GM19372 (cell line): Measurements from ENCODE around the gene TLNRD1.

Experiments used
- ATAC-seq: cut with Tn5 transposase; IDR thresholded peaks from one replicate; pipeline ENCODE4 v1.9.1; 2021; ENCODE audit warnings: mild to moderate bottlenecking, low read depth, moderate library complexity; ENCODE audit not compliant: unreplicated experiment

Gene TLNRD1

DNA sequence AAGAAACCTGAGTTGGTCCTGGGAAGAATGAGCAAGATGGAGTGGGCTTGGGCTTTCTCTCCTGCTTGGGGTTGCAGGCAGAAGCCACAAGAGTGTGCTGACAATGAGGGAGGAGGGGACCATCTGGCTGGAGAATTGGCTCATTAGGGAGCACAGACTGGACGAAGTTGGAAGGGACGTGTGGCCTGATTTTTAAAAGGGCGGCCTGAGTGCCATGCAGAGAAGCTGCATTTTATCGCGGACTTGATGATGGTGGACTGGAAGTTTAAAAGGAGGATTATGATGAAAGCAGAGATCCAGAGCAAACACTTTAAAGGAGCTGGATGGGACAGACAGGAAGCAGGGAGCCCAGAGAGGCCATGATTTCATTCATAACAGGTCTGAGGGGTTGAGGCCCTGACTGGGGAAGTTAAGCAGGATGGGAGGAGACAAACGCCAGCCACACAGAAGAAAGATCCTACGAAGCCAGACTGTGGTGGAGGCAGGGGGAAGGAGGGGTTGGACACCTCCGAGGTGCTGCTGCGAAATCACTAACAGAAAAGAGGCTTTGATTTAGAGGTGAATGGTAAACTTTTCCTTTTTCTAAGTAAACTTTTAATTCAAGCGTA, 23.6 kb downstream of the TLNRD1 start:
- ATAC-seq = no peak

DNA sequence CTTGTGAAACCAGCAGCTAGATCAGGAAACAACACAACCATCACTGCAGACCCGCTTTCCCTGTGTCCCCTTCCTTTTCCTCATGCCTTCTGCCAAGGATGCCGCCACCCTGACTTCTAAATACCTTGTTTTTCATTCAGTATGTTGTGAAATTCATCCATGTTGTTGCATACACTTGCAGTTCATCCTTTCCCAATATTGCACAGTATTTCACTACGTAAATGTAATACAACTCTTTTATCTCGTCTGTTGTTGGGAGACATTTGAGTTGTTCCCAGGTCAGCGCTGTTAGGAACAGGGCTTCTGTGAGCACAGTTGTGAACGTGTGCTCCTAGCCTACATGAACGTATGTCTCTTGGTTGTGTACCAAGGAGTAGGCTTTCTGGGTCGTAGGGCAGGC, 24.2 kb downstream of the TLNRD1 start:
- ATAC-seq = no peak

DNA sequence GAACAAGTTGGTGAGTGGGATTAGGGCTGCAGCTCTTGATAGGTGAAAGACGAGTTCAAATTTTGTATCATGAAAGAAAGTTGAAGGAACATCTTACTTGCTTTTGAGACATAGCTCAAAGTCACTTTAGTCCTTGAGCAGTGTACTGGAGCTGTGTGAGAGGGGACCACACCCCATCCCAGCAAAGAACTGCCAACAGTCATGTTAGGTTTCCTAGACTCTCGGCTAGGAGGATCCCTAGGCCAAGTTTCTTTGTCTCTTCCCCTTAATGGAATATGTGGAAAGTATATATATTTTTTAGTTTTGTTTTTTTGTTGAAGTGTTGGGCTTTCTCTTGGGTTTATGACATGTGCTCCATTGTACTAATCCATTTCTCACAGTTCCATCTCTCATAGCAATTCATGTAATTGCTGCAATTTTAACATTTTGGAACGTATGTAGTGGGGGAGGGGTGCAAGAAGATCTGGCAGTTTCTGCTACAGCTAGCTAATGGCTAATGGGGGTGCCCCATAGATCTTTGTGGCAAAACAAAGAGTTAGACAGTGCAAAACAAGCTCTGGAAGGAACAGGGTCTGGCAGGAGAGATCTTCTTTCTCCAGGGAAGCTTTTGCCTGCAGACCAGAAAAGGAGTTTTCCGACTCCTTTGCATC, 25.1 kb downstream of the TLNRD1 start:
- ATAC-seq = no peak

DNA sequence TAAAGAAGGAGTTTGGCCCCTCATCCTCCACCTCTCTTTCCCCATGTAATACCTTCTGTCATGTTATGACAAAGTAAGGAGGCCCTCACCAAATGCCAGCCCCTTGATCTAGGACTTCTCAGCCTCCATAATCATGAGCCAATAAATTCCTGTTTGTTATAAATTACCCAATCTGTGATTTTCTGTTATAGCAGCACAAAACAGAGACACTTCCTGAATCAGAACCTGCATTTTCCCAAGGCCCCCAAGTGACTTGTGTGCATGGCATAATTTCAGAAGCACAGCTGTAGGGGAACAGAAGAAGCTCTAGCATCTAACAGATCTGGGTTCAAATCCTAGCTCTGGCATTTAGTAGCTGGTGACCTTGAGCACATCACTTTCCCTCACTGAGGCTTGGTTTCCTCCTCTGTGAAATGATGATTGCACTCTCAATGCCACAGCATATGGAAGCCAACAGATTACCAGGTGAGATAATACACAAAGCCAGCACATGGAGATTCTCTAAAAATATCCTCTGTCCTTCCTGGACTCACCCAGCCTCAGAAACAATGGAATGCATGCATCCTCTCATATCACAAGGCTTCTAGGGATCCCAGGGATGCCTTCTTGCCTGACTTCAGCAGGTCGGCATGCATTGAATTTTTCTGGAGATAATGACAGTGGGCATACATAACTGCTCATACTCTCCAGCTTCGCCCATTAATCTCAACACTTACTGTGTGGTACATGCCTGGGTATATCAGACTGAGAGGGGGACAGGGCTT, 26.3 kb downstream of the TLNRD1 start:
- ATAC-seq = no peak

DNA sequence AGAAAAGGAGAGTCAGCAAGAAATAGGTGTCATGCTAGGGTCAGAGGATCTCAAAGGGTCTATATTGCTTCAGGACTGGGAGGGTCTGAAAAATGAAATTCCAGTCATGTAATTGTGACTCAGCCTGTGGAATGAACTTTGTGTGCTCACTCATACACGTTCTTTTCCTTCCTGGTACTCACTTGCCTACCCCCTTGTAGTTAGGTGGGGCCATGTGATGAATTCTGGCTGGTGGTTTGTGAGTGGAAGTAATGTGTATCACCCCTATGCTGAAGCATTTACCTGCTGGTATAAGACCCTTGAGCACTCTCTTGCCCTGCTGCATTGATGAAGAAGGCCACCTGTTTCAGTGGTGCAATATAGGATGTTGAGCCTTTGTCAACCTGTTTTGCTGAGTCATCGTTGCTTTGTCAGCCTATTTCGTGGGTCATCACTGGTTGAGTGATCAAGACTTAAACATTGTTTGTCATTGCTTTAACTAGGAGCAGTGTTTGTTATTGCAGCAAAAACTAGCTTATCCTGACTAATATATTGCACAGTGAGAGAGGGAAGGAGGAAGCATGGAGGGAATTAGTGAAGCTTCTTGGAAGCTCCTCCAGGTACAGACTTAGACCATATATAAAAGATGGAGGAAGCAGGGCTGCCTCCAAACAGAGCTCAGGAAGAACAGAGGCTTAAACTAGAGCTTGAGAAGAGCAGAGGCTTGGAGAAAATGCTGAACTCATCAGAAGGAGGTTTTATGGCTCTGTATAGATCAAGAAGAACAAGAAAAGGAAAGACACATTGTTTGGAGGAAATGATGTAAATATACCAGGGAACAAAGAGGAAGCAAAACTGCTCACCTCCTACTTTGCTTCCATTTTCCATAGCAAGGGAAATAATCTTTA, 28.9 kb downstream of the TLNRD1 start:
- no peak for ATAC-seq

DNA sequence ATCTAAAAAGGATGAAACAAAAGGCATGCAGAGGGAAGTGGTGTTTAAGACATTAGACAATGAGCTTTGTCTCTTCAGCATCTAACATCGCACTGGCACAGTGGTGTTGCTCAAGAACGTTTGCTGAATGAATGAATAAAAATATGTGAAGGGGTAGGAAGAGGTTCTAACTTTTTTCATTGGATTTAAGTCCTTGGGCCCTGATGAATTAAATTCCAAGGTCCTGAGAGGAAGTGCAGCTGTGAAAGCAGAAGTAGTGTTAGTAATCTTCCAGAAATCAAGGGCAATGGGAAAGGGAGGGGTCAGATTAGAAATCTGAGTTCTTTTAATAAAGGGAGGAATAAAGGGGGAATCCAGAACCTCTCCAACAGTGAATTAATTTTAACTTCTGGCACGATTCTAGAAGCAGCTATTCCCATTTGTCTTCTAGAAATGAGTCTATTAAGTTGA, 29.6 kb downstream of the TLNRD1 start:
- no peak for ATAC-seq

DNA sequence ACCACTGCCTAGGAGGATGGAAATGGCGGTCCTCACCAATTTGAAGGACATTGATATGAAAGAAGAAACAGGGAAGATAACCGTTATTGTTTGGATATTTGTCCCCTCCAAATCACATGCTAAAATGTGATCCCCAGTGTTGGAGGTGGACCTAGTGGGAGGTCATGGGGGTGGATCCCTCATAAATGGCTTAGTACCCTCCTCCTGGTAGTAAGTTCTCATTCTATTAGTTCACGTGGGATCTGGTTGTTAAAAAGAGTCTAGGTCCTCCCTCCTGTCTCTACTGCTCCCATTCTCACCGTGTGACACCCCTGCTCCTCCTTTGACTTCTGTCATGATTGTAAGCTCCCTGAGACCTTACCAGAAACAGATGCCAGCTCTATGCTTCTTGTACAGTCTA, 30.5 kb downstream of the TLNRD1 start:
- ATAC-seq = no peak

DNA sequence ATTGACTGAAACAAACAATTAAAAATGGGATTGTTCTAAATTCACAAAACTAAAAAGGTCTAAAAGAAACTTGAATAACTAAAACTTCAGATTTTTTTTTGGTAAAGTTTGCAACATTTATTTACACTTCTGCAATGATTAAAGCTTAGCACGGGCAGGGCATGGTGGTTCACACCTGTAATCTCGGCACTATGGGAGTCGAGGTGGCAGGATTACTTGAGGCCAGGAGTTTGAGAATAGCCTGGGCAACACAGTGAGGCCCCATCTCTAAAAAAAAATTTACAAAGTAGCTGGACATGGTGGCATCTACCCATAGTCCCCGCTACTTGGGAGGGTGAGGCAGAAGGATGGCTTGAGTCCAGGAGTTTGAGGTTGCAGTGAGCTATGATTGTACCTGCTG, 31.6 kb downstream of the TLNRD1 start:
- ATAC-seq = no peak

DNA sequence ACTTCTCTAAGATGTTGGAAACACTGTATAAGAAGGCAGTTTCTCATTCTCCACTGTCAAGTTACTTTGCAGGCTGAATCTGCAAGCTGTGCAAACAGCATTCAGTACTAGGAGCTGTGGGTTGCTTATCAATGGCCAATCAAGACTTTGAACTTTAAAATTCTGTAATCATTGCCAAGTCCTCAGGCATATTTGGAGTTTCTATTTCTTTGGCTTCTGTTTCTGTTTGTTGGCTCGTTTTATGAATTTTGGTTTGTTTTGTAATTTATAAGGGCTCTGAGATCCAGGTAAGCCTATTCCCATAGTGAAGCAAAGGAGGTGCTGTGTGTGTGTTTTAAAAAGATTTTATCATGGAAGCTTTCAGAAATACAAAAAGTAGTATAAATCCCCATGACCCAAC, 32.1 kb downstream of the TLNRD1 start:
- ATAC-seq = no peak

DNA sequence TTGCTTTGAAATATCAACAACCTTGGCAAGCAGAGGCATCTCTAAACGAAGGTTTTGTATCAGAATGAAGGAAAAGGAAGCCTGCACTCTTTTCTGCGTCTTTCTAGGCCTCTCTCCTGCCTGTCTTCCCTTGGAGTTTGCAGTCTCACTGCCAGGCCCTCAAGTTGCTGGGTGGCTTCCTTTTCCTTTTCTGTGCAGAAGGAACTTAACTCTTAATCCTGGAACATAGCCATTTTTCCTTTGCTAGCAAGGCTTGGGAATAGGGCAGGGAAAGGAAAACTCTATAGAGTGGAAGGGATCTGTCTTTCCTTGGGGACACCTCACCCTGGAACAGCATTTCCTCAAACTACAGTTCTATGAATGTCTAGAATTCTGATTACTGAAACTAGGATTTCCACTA, 32.8 kb downstream of the TLNRD1 start:
- ATAC-seq = no peak

DNA sequence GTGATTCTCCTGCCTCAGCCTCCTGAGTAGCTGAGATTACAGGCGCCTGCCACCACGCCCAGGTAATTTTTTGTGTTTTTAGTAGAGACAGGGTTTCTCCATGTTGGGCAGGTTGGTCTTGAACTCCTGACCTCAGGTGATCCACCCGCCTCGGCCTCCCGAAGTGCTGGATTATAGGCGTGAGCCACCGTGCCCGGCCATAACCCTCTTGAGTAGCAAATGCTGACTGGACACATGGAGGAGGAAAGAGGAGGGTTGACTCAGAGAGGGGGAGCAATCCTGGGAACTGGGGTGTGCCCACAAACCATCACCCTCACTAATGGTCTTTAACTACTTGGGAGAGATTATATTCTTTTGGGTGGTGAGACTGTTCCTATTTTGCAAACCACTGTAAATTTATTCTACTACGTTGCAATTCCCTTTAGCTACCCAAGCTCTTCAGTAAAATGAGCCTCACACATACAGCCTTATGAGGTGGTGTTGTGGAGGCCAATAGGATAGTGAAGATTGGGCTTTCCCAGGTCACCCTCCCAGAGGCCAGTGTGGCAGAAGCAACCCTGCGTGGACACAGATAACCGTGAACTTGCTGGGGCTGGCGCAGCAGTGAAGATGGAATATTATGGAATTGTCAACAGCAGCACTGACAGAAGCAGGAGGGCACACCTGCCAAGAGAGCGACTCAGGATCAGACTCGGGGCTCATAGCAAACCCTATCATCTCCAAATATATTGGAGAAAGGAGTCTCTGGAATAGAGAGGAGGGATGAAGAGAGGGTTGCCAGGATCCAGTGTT, 37.4 kb downstream of the TLNRD1 start:
- ATAC-seq = no peak

DNA sequence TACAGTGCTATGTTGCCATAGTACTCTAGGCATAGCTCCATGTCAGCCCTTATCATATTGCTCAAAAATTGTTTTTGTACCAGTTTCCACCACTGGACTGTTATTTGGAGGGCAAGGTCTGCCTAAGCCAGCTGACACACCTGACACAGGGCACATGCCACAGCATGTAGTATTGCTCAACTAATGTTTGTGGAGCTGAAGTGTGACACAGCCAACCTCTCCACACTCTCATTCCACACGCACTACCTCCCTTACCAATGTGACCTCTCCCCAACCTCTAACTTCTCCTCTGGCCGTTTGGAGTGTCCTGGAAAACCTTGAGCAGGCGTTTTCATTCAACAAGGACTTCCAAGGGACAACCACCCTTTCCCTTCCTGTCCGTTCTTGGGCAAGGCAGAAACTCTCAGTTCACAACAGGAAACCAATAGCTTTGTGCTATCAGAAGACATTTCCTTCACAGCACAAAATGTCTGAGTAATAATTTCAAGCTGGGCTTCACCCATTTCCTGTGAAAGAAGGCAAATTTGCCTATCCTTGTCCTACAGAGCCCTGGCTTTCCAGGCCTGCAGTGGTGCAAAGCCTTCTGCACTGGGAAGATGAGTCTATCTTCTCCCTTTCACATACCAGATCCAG, 38.4 kb downstream of the TLNRD1 start:
- ATAC-seq = no peak

DNA sequence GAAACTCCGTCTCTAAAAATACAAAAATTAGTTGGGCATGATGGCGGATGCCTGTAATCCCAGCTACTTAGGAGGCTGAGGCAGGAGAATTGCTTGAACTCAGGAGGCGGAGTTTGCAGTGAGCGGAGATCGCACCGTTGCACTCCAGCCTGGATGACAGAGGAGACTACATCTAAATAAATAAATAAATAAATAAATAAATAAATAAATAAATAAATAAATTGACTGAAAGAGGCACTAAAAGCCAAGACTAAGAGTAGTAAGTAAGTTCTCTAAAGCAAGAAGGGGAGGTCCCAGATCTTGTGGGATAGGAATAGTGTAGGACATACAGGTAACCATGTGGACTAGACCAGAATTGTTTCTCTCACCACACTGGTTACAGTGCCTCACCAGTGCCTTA, 40.0 kb downstream of the TLNRD1 start:
- no peak for ATAC-seq

DNA sequence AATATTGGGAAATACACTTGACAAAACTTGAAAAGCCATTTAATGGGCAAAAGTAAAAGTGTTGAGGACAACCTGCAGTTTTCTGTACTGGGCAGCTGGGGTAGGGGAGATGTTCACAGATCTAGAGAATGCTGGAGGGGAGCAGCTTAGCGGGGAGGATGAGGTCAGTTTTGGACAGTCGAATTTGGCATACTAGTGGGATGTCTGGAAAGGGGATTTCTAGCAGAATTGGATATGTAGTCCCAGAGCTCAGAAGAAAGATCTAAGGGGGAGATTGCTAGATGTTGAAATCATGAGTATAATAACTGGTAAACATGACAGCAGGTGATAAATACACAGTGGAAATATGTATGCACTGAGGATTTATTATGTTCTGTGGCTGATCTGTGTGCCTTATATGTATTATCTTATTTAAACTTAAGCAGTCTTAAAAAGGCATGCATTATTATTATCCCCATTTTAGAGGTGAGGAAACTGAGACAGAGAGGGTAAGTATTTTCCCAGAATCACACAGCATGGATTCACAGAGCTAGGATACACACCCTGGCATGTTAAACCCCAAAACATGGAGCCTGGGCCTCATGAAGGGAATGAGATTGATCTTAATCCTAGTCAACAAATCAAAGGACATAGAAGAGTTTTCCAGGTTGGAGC, 42.7 kb downstream of the TLNRD1 start:
- no peak for ATAC-seq

DNA sequence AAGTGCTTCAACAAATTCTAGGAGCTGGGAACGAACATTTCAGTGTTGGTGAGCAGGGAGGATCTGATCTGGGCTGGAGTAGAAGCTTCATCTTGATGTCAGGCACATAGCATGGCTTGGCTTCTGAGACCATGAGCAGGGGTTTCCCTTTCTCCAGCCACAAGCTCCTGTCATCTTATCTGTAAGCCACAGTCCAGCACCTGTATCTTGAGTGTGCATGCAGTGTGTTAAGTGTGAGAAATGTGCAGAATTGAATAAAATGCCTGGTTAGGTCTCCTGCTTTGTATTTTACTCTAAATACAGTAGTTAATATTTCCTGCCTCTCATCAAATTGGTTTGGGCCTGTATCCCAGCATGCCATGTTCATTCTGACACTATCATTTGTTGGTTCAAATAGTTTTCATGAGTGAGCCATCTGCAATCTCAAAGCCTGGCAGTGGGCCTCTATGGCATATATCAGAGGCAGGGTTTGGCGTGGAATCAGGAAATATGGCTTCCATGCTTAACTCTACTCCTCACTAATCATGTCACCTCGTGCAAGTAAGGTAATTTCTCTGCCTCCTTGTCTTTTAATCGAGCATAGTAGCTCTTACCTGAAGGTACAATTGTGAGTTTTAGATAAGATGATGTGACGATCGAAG, 43.3 kb downstream of the TLNRD1 start:
- ATAC-seq = no peak

DNA sequence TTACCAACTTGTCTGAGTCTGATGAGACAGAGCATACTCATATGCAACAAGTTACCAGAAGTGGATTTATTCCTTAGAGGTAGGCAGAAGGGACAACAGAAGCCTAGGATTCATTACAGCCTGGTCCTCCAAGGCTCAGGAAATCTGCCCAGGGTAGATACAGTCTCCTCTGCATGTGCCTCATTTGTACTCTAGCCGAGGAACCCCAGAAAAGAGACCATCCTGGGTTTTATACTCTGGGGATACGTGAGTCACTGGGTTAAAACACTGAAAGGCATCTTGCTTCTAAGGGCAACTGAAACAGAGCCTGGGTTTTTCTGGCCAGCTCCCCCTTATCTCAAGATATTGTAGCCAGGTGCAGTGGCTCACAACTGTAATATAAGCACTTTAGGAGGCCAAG, 45.6 kb downstream of the TLNRD1 start:
- no peak for ATAC-seq

DNA sequence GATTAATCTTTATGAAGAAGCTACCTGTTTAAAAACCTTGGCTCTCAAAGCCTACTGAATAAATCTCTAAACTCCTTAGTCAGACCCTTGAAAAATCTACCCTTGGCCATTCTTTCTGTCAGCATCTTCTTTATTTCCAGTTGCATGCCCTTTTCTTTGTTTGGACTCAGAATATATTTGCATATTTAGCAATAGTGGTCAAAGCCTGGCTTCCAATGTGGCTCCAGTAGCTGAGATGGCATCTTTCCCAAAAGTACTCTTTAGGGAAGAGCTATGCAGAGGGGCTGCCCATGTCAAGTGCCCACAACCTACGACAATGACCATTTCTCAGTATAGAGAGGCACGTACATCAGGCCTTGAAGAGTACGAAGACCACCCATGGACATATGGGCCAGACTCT, 47.2 kb downstream of the TLNRD1 start:
- ATAC-seq = no peak

DNA sequence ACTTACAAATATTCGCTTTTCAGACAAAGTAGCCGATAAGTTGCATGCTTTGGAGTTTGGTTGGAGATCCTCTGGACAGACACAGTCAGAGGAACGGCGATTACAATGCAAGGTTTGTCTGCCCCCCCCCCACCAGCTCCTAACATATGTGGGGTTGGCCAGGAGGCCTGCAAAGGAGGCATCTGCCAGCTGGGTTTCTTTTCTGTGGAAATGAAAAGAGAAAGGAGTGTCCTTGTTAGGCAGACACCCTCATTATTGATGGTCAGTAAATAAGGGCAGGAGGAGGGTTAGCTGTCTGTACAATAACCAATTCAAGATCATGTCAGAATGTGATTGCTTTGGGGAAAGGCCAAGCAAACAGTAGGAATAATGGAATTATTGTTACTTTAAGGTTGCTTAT, 49.1 kb downstream of the TLNRD1 start:
- no peak for ATAC-seq

DNA sequence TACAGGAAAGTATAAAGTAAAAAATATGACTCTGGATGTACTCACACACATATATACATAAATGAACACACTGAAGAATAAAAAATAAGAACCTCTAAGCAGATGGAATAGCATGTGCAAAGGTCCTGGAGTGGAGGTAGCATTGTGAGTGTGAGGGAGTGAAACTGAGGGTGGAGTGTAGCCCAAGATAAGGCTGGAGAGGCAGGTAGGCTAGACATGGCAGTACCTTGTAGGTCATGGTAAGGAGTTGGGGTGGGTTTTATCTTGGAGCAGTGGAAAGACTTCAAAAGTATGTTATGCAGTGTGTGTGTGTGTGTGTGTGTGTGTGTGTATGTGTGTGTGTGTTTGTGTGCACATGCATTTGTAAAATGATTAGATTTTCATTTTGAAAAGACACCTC, 49.5 kb downstream of the TLNRD1 start:
- ATAC-seq = no peak
